AG04449 (cell line): Measurements from ENCODE around the gene TIAL1.
"Not testable (repeated sequence)": the region's sequence is repeated elsewhere in the genome, so short reads cannot be mapped to it uniquely, and the experiment has no call there.

Experiments
- CTCF ChIA-PET: fragments of 350-600 bp; formaldehyde crosslinking; extraction: SDS; loops from one replicate; lab custom pipeline; 2021; ENCODE audit warnings: antibody characterized with exemption; lab: Yijun Ruan, JAX
- POLR2A ChIA-PET: fragments of 400-600, 350-600 bp; formaldehyde crosslinking; extraction: SDS; loops from one replicate; lab custom pipeline; 2020; ENCODE audit warnings: antibody characterized with exemption, inconsistent platforms; lab: Yijun Ruan, JAX
- DNase-seq: peaks from one replicate; pipeline ENCODE4 v3.0.0-alpha.2; 2010; ENCODE audit warnings: low read depth, low spot score
- H3K4me3 ChIP-seq: 2 replicates; pipeline ENCODE4 v1.5.1; 2011; ENCODE audit warnings: low read depth, mild to moderate bottlenecking, control low read depth, low read length
- TF ChIP-seq, protein P1 (sequence below): IDR thresholded peaks from one replicate; pipeline ENCODE4 v1.5.1; 2011; ENCODE audit warnings: mild to moderate bottlenecking, moderate library complexity, low read length, control low read depth, inconsistent platforms; ENCODE audit not compliant: insufficient read depth; ENCODE audit errors: missing control alignments

TIAL1 gene

DNA sequence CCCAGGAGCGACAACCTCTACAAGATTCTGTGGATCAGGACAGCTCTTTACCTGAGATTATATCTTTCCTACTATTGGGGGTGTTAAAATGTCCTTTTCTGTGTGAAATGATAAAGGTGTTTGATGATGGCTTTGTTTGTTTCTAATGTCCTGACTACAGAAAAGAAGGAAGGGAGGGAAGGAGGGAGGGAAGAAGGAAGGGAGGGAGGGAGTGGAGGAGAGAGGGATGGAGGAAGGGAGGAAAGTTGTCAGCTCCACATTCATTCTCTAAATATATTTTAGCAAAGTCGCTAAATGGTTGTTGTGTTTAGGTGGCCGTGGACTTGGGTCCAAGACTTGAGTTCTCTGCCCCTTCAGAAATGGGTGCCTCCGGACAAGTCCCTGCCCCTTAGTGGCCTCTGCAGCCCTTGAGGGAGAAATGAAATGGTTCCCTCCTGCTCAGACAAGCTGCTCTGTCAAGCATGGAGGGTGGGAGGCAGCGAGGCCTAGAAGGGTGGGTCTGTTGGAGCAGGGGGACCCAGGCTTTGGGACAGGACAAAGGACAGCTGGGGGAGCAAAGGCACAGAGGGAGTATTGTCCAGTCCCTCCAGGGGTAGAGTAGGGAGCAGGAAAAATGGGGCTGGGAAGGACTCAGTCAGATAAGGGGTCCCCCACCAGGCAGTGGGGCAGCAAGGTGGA lies 58.7 kb downstream of the TIAL1 start:
- DNase-seq = no peak
- CTCF ChIA-PET = interaction anchor here (0.9 to 9.3 kb wide), 5 partner anchors 8 to 338 kb away, joined by 3 to 117 read pairs (median 5); no protein-coding TSS in a partner anchor
- POLR2A ChIA-PET = no interaction called here
- no peak overlapping the region for H3K4me3 ChIP-seq
- TF ChIP-seq, protein P1, sequence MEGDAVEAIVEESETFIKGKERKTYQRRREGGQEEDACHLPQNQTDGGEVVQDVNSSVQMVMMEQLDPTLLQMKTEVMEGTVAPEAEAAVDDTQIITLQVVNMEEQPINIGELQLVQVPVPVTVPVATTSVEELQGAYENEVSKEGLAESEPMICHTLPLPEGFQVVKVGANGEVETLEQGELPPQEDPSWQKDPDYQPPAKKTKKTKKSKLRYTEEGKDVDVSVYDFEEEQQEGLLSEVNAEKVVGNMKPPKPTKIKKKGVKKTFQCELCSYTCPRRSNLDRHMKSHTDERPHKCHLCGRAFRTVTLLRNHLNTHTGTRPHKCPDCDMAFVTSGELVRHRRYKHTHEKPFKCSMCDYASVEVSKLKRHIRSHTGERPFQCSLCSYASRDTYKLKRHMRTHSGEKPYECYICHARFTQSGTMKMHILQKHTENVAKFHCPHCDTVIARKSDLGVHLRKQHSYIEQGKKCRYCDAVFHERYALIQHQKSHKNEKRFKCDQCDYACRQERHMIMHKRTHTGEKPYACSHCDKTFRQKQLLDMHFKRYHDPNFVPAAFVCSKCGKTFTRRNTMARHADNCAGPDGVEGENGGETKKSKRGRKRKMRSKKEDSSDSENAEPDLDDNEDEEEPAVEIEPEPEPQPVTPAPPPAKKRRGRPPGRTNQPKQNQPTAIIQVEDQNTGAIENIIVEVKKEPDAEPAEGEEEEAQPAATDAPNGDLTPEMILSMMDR = no peak

DNA sequence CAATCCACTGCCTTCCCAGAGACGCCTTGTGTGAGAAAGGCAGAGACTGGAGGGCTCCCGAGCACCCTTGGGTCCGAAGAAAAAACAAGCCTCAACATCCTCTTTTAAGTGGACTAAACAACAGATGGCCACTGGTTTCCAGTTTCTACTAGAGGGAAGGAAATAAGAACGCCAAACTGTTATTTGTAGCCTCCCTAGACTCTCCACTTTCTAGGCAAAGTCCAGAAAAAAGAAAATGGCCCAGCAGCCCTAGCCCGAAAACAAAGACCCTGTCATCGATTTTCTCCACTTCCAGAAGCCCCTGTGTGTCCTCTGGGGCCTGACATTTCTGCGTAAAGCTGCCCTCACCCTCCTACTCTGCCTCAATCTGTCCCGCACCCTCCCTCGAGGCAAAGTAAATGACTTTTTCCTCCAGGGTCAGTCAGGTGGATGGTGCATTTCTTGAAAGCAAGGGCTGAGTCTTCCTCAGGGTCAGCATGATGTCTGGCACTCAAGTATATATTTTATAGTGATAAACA lies 60.2 kb downstream of the TIAL1 start:
- POLR2A ChIA-PET = no interaction called here
- no peak overlapping the region for H3K4me3 ChIP-seq
- CTCF ChIA-PET = interaction anchor here (9.3 kb wide), 1 partner anchor 336 kb away, joined by 117 read pairs; no protein-coding TSS in a partner anchor
- no peak for DNase-seq
- TF ChIP-seq, protein P1 = no peak

DNA sequence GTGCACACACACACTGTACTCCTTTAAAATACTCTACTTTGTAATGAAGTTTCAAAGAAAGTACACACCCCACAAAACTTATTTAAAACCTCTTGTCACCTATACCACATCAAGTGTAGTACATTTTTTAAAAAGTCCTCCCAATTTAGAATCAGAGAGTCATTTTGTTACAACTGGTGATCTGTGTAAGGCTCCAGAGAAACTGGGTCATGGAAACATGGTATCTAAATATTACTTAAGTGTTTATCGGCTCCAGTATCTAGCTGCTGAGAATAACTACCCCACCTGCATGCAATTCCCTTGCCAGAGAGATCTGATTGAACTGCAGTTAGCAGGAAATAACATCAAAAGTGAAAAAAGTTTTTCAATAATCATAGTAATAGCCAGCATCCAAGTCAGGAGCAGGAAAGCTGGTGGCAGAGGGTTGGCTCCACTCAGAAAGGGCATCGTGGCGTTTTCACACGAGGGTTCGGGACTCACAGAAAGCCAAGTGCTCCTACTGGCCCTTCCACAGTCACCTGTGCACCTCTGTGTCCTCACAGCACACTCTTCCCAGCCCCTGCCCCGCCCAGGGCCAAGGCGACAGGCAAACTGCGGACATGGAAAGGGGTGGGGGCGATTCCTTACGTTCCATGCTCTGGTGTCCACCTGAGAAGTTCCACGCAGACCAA lies 60.8 kb downstream of the TIAL1 start:
- TF ChIP-seq, protein P1 = no peak
- H3K4me3 ChIP-seq = no peak overlapping the region
- DNase-seq = no peak
- POLR2A ChIA-PET = no interaction called here
- CTCF ChIA-PET = no interaction called here

DNA sequence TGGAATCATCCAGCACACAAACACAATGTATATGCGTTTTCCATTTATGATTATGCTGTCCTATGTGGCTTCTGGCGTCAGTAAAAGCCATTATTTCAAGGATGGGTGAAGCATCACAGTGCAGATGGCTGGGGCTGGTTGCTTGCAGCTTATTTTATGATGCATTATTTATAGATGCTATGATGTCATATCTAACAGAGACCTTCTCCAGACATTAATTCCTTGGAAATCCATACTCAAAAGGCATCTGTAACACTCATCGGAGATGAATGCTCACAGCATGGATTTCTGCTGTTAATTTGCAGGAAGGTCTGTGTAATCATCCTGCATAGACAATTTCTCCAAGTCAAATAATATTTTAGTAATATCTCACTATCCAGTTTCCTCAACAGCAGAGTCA lies 61.5 kb downstream of the TIAL1 start:
- DNase-seq = no peak
- no peak overlapping the region for H3K4me3 ChIP-seq
- POLR2A ChIA-PET = no interaction called here
- CTCF ChIA-PET = interaction anchor here (0.9 to 3.3 kb wide), 5 partner anchors 8 to 337 kb away, joined by 3 to 26 read pairs (median 3); partner anchors contain the start of genes GRK5 and RGS10
- TF ChIP-seq, protein P1 = no peak

DNA sequence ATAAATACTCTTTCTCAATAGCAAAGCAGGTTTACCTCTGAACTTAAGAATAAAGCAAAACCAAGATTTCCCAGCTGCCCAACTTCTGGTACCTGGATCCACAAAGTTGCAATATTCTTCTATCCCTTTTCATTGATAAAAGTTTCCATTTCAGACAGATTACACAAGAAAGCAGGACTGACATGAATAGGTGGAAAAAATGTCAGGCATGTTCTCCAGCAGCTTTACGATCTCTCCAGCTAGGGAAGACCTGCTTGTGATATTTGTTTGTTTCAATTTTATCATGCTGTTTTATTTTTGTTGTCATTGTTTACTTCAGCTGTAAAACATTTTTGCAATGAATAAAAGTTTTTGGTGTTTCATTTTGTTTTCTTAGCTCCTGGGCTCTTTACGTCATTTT lies 63.3 kb downstream of the TIAL1 start:
- POLR2A ChIA-PET = interaction anchor here (0.5 kb wide), 1 partner anchor 422 kb away, joined by 3 read pairs; no protein-coding TSS in a partner anchor
- CTCF ChIA-PET = interaction anchor here (0.7 to 3.3 kb wide), 4 partner anchors 9 to 335 kb away, joined by 3 to 26 read pairs (median 5); partner anchors contain the start of gene RGS10

DNA sequence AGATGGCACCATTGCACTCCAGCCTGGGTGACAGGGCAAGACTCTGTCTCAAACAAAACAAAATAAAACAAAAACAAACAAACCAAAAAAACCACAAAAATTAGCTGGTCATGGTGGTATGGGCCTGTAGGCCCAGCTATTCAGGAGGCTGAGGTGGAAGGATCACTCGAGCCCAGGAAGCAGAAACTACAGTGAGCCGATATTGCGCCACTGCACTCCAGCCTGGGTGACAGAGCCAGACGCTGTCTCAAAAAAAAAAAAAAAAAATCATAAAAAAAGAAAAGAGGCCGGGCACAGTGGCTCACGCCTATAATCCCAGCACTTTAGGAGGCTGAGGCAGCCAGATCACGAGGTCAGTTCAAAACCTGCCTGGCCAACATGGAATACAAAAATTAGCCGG lies 64.0 kb downstream of the TIAL1 start:
- H3K4me3 ChIP-seq, POLR2A ChIA-PET, DNase-seq: not testable (repeated sequence)
- CTCF ChIA-PET = interaction anchor here (0.7 to 3.3 kb wide), 3 partner anchors 9 to 16 kb away, joined by 3 to 26 read pairs (median 7); partner anchors contain the start of gene RGS10

More for the DNA sequence above, 63.3 kb downstream of the TIAL1 start:
- no peak for DNase-seq
- no peak overlapping the region for H3K4me3 ChIP-seq
- TF ChIP-seq, protein P1 = no peak

DNA sequence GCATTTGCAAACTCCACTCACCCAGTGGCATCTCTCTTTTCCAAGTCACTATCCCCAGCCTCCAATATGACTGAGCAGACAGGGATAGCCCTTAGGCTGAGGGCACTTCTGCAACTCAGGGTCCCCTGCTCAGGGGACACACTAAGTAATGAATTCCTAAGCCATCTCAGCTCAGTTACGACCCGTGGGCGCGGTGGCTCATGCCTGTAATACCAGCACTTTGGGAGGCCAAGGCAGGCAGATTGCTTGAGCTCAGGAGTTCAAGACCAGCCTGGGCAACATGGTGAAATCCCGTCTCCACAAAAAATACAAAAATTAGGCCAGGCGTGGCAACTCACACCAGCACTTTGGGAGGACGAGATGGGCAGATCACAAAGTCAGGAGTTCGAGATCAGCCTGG lies 64.5 kb downstream of the TIAL1 start:
- POLR2A ChIA-PET, DNase-seq: not testable (repeated sequence)
- CTCF ChIA-PET = interaction anchor here (3.3 kb wide), 1 partner anchor 11 kb away, joined by 26 read pairs; the partner anchor contains the start of gene RGS10

More for the DNA sequence above, 64.5 kb downstream of the TIAL1 start:
- not testable (repeated sequence) for H3K4me3 ChIP-seq
